Colon (tissue), 2 donors: ENCODE data around the gene TIGD1.

Experiments
- FAIRE-seq: peaks from 2 replicates; lab custom pipeline; 2012; peaks lifted over from hg19 to GRCh38; lab: Jason Lieb, UNC
- donor health status: control.
- donor health status: control.

The TIGD1 gene

DNA sequence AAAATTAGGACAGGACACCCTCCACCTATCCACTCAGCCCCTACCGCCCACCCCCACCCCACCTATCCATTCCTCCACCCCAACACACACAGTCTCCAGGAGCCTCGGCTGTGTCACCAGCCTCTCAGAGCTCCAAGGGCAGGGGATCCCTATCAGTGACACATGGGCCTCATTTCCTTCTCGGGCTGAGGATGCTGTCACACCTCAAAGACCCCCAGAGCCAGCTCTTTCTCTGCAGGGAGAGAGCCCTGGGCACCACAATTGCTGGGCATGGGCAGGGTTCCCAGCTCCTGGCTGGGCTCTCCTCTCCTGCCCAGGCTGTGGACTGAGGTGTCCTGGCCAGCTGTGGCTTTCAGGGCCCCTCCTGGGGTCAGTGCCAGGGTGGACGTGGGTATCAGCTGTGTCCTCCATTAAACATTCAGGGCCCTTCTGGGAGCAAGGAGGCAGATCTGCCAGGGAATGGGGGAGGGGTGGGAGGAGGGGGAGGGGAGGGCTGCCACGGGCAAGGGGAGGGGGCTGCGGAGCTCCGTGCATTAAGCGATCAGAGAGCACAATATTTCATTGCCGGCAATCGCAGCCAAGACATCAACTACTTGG lies 48.5 kb downstream of the TIGD1 start:
- no peak for FAIRE-seq

DNA sequence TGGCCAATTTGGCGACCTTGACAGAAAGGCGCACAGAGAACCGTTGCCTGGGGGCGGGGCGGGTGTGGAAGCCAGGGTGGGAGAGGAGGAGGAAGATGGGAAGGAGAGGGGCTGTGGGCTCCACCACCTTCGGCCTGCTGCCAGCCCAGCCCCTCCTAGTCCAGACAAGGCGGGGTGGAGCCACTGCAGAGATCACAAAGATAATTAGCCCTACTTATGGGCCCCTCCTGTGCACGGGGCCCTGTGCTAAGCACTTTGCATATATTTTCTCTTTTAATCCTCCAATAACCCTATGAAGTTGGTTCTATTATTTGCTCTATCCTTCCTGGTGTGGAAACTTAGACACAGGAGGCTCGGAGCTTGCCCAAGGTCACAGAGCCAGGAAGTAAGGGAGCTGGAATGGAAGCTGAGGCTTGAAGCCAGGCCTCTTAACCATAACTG lies 49.0 kb downstream of the TIGD1 start:
- no peak for FAIRE-seq

DNA sequence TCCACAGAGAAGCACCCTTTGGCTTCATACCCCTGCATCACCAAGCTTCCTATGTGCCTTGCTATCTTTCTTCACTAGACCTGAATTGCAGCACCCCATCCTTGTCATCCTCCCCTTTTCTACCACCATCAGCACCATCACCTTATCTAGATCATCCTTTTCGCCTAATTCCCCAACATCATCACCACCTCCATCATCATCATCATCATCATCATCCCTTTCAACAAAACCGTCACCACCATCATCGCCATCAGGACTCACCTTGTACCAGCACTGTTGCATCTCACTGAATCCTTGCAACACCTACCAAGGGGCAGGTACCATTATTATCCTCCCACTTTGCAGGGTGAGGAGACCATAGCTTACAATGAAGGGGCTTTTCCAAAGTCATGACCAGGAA lies 51.9 kb downstream of the TIGD1 start:
- no peak for FAIRE-seq
